HepG2 (cell line): Measurements from ENCODE around the gene MXRA8. TPM values are rescaled to one million over a fixed set of nuclear protein-coding genes. Genes with fewer than 3 reads are reported as not detected.

Experiments
- ATF7 ChIP-seq, 2 experiments: fragments of 450-650 bp in 1 of 2; sonication (generic) in 1 of 2; formaldehyde crosslinking in 1 of 2; IDR thresholded peaks; 2 replicates each; pipeline versions ENCODE4 v1.4.0 to v1.6.1; 2016 to 2020; ENCODE audit warnings: antibody characterized with exemption in 1 of 2, mild to moderate bottlenecking in 1 of 2, missing genetic modification reagents in 1 of 2
- CBFB ChIP-seq: sonication (generic); formaldehyde crosslinking; IDR thresholded peaks from 2 replicates; pipeline ENCODE4 v1.4.0; 2020; ENCODE audit warnings: missing genetic modification reagents
- KDM5A ChIP-seq: fragments of 200-600 bp; sonication (generic); IDR thresholded peaks from 2 replicates; pipeline ENCODE4 v1.7.0; 2018; ENCODE audit warnings: antibody characterized with exemption, mild to moderate bottlenecking, low read length, borderline replicate concordance
- KDM5B ChIP-seq: sonication (generic); formaldehyde crosslinking; IDR thresholded peaks from 2 replicates; pipeline ENCODE4 v1.4.0; 2020; ENCODE audit warnings: missing genetic modification reagents, mild to moderate bottlenecking, borderline replicate concordance
- NR2C2 ChIP-seq: sonication (generic); formaldehyde crosslinking; IDR thresholded peaks from 2 replicates; pipeline ENCODE4 v1.4.0; 2020; ENCODE audit warnings: missing genetic modification reagents, mild to moderate bottlenecking, moderate library complexity, borderline replicate concordance
- PHF5A ChIP-seq: IDR thresholded peaks from one replicate; pipeline ENCODE4 v1.6.1; 2018; ENCODE audit warnings: low read depth, missing genetic modification reagents; ENCODE audit not compliant: unreplicated experiment
- SAP130 ChIP-seq: IDR thresholded peaks from 2 replicates; pipeline ENCODE4 v1.6.1; 2016; ENCODE audit warnings: low read depth
- SMAD1 ChIP-seq: sonication (generic); formaldehyde crosslinking; IDR thresholded peaks from 2 replicates; pipeline ENCODE4 v1.4.0; 2020; ENCODE audit warnings: missing genetic modification reagents, low read depth, mild to moderate bottlenecking, borderline replicate concordance
- TCF7L2 ChIP-seq: IDR thresholded peaks from 2 replicates; pipeline ENCODE4 v1.6.1; 2011; ENCODE audit warnings: mild to moderate bottlenecking, low read depth, low read length, moderate library complexity
- ZBTB25 ChIP-seq: IDR thresholded peaks from 2 replicates; pipeline ENCODE4 v1.6.1; 2018; ENCODE audit warnings: missing genetic modification reagents
- ZC3H13 ChIP-seq: sonication (generic); formaldehyde crosslinking; IDR thresholded peaks from 2 replicates; pipeline ENCODE4 v1.8.1; 2023; ENCODE audit warnings: mild to moderate bottlenecking, missing genetic modification reagents, moderate library complexity
- ZNF274 ChIP-seq: sonication (generic); formaldehyde crosslinking; IDR thresholded peaks from 2 replicates; pipeline ENCODE4 v1.5.1; 2020; ENCODE audit warnings: mild to moderate bottlenecking, missing genetic modification reagents
- polyA plus RNA-seq, 8 experiments: library from polyadenylated mRNA; depleted of rRNA in 3 of 8; stranded (reverse) in 7 of 8; unstranded in 1 of 8; fragments of >200 nt; fragmentation: Illumina TruSeq in 4 of 8; extraction: Trizol in 4 of 8; gene quantifications; 2 replicates each; pipeline versions ENCODE4 v1.2.1 to v1.2.3, GENCODE V29; 2011 to 2016; ENCODE audit warnings: low read depth in 4 of 8, missing spikeins in 1 of 8, mixed read lengths in 1 of 8; ENCODE audit not compliant: insufficient read depth in 1 of 8
- total RNA-seq, 5 experiments: library from RNA; depleted of rRNA; stranded (reverse); fragments of >200 nt; fragmentation: Illumina TruSeq; extraction: Trizol; gene quantifications; 2 replicates each; pipeline ENCODE4 v1.2.3, GENCODE V29; 2016; ENCODE audit warnings: low read depth in 1 of 5
- TF ChIP-seq, protein P1 (sequence below): sonication (generic); formaldehyde crosslinking; IDR thresholded peaks from 2 replicates; pipeline ENCODE4 v1.8.1; 2023; ENCODE audit warnings: mild to moderate bottlenecking, missing genetic modification reagents
- TF ChIP-seq, protein P2 (sequence below): IDR thresholded peaks from 2 replicates; pipeline ENCODE4 v1.6.1; 2016; ENCODE audit warnings: control low read depth
- TF ChIP-seq, protein P3 (sequence below): IDR thresholded peaks from 2 replicates; pipeline ENCODE4 v1.6.1; 2016

MXRA8 gene
- total and polyA plus RNA-seq, 2 of the 13 experiments (the other 11 are each of a cell fraction or from before 2014, with no cell fraction given) = 19.8 to 44.8 TPM

DNA sequence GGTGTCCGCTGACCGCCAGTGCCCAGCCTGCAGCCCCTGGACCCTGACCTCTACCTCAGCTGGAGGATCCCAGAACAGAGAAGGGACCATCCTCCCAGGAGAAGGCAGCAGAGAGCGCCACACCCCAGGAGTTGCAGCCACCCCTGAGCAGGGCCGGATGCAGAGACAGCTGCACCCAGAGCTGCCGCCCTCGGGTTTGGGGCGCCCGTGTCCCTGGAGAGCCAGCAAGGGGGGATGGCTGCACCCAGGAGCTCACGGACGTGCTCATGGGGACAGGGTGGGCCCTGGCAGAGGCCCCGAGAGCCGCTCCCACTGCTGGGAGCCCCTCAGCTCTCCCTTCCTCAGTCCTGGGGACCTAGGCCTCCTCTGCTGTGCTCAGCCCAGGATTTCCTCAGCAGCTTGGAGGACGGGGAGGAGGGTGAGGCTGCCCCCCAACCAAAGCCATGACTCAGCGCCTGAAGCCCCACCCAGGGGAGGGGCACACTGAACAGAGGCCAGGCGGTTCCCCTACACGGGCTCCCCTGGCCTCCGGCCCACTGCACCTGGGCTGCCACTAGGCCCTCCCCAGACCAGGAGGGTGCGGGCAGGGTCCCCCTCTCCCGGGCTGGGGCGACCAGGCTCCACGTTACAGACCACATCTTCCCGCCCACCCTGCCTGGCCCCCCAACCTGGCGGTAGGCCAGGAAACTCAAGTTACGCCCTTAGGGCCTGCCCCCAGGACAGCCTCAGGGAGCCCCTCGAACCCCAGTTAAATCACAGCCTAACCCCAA is 52.9 kb downstream of the MXRA8 start (continued):
- TF ChIP-seq ATF7 (IDR thresholded peaks at IDR 0.05) = no peak
- TF ChIP-seq ATF7 (CRISPR knock-in tag; IDR thresholded peaks at IDR 0.05) = no peak
- no peak for TF ChIP-seq KDM5A
- 0 out of 2 replicates have a peak, but pooled peaks have one; percentile 17 for TF ChIP-seq KDM5B (CRISPR knock-in tag)
- TF ChIP-seq TCF7L2 = no peak
- TF ChIP-seq ZC3H13 (CRISPR knock-in tag) = no peak
- TF ChIP-seq, protein P1, sequence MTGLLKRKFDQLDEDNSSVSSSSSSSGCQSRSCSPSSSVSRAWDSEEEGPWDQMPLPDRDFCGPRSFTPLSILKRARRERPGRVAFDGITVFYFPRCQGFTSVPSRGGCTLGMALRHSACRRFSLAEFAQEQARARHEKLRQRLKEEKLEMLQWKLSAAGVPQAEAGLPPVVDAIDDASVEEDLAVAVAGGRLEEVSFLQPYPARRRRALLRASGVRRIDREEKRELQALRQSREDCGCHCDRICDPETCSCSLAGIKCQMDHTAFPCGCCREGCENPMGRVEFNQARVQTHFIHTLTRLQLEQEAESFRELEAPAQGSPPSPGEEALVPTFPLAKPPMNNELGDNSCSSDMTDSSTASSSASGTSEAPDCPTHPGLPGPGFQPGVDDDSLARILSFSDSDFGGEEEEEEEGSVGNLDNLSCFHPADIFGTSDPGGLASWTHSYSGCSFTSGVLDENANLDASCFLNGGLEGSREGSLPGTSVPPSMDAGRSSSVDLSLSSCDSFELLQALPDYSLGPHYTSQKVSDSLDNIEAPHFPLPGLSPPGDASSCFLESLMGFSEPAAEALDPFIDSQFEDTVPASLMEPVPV (CRISPR knock-in tag) = no peak
- no peak for TF ChIP-seq PHF5A (CRISPR knock-in tag)
- no peak for TF ChIP-seq CBFB
- peak; percentile 55; the same call in 1 of the 2 replicates for TF ChIP-seq NR2C2 (CRISPR knock-in tag)
- peak; percentile 72 for TF ChIP-seq SAP130 (CRISPR knock-in tag)
- TF ChIP-seq ZNF274 (CRISPR knock-in tag) = no peak; the same call in 1 of the 2 replicates
- TF ChIP-seq, protein P2, sequence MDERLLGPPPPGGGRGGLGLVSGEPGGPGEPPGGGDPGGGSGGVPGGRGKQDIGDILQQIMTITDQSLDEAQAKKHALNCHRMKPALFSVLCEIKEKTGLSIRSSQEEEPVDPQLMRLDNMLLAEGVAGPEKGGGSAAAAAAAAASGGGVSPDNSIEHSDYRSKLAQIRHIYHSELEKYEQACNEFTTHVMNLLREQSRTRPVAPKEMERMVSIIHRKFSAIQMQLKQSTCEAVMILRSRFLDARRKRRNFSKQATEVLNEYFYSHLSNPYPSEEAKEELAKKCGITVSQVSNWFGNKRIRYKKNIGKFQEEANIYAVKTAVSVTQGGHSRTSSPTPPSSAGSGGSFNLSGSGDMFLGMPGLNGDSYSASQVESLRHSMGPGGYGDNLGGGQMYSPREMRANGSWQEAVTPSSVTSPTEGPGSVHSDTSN = no peak
- TF ChIP-seq, protein P3, sequence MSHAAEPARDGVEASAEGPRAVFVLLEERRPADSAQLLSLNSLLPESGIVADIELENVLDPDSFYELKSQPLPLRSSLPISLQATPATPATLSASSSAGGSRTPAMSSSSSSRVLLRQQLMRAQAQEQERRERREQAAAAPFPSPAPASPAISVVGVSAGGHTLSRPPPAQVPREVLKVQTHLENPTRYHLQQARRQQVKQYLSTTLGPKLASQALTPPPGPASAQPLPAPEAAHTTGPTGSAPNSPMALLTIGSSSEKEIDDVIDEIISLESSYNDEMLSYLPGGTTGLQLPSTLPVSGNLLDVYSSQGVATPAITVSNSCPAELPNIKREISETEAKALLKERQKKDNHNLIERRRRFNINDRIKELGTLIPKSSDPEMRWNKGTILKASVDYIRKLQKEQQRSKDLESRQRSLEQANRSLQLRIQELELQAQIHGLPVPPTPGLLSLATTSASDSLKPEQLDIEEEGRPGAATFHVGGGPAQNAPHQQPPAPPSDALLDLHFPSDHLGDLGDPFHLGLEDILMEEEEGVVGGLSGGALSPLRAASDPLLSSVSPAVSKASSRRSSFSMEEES (CRISPR knock-in tag) = no peak
- TF ChIP-seq ZBTB25 (CRISPR knock-in tag) = no peak
- TF ChIP-seq SMAD1 = no peak
